Activated T-cell treated with anti-CD3 and anti-CD28 coated beads, Interleukin-2, amount 50 U/mL, for 72 hours (primary cell): ENCODE results near the gene LCLAT1. TPM values are rescaled to one million over a fixed set of nuclear protein-coding genes. Genes with fewer than 3 reads are reported as not detected.
"Not testable (repeated sequence)": the region's sequence is repeated elsewhere in the genome, so short reads cannot be mapped to it uniquely, and the experiment has no call there.

Source experiments
- ATAC-seq, 2 donors: fragments of 150-1000 bp; cut with Tn5 transposase; replicated peaks in 1 of 2; 2 replicates each; pipeline ENCODE4 v1.10.0; 2021; ENCODE audit warnings: moderate library complexity in 2 of 2, mild to moderate bottlenecking in 1 of 2
- DNase-seq, 2 donors: peaks; one replicate each; pipeline ENCODE4 v3.0.0; 2021 to 2022; ENCODE audit warnings: mixed read lengths in 1 of 2
- H3K27ac Mint-ChIP-seq: one replicate; pipeline ENCODE4 v1.8.0; 2022; ENCODE audit warnings: mild to moderate bottlenecking, moderate library complexity, mixed read lengths
- H3K27me3 Mint-ChIP-seq: one replicate; pipeline ENCODE4 v1.8.0; 2022; ENCODE audit warnings: low read depth, mixed read lengths
- H3K36me3 Mint-ChIP-seq, 2 donors: one replicate each; pipeline ENCODE4 v1.8.0; 2022; ENCODE audit warnings: mixed read lengths in 2 of 2, mild to moderate bottlenecking in 1 of 2; ENCODE audit not compliant: insufficient read depth in 2 of 2
- H3K4me1 Mint-ChIP-seq: one replicate; pipeline ENCODE4 v1.8.0; 2022; ENCODE audit warnings: low read depth, mixed read lengths
- H3K4me3 Mint-ChIP-seq, 2 donors: one replicate each; pipeline ENCODE4 v1.8.0; 2022; ENCODE audit warnings: mild to moderate bottlenecking in 2 of 2, mixed read lengths in 2 of 2, moderate library complexity in 2 of 2
- H3K9me3 Mint-ChIP-seq, 2 donors: one replicate each; pipeline ENCODE4 v1.8.0; 2022; ENCODE audit warnings: mixed read lengths in 2 of 2
- total RNA-seq, 2 donors: library from RNA; stranded (reverse); gene quantifications; one replicate each; pipeline ENCODE4 v1.2.3, GENCODE V29; 2022

The LCLAT1 gene
- total RNA-seq, 2 donors from 2014 or later, result 46.6 to 51.6 TPM

- Mint-ChIP-seq H3K36me3 (peaks cover 18 to 21% of the 10 kb centered on the region in 2 donors), H3K4me3 (no peak overlapping the region), H3K27me3 (no peaks in the 10 kb centered on the region), H3K27ac (peak overlapping the region; percentile 61), H3K9me3 (peaks cover 6 to 16% of the 10 kb centered on the region in 2 donors), H3K4me1 (peaks cover 51% of the 10 kb centered on the region)
- no peak for DNase-seq
- ATAC-seq, result no peak
Measured at GRCh38 chr2:30505500-30506180, 58.6 kb downstream of the LCLAT1 start.

GRCh38 chr2:30507460-30507859 lies 60.4 kb downstream of the LCLAT1 start:
- Mint-ChIP-seq H3K9me3 (peaks cover 2 to 11% of the 10 kb centered on the region in 2 donors), H3K4me1 (peaks cover 64% of the 10 kb centered on the region)
- H3K27ac Mint-ChIP-seq, result not testable (repeated sequence)

GRCh38 chr2:30509716-30510115 lies 62.7 kb downstream of the LCLAT1 start:
- H3K4me1 Mint-ChIP-seq, result peaks cover 58% of the 10 kb centered on the region
- H3K9me3 Mint-ChIP-seq, result peaks cover 2 to 11% of the 10 kb centered on the region in 2 donors
- no peaks in the 10 kb centered on the region for H3K27me3 Mint-ChIP-seq
- H3K27ac Mint-ChIP-seq, result no peak overlapping the region
- no peak for ATAC-seq
- H3K36me3 Mint-ChIP-seq, result peaks cover 6 to 11% of the 10 kb centered on the region in 2 donors
- DNase-seq, result no peak
- H3K4me3 Mint-ChIP-seq, result no peak overlapping the region

More at GRCh38 chr2:30507460-30507859, 60.4 kb downstream of the LCLAT1 start:
- DNase-seq, H3K4me3 Mint-ChIP-seq, H3K27me3 Mint-ChIP-seq, ATAC-seq: not testable (repeated sequence)
- H3K36me3 Mint-ChIP-seq, result peaks cover 8 to 12% of the 10 kb centered on the region in 2 donors

DNA sequence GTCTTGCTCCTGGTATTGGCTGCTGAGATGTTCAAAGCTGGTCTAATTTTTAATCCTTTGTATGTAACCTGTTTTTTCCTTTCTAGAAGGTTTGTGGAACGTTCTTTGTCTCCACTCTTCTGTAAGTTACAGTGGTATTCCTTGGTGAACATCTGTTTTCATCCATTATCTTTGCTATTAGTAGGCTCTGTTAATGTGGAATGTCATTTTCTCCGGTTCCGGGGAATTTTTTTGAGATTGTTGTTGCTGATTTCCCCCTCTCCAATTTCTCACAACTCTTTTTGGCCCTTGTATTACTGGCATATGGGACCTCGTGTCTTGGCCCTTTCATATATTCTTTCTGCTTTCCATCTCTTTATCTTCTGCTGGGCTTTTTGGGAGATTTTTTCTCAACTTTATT lies 63.4 kb downstream of the LCLAT1 start:
- Mint-ChIP-seq H3K4me1 (peaks cover 58% of the 10 kb centered on the region), H3K4me3 (no peak overlapping the region), H3K27ac (no peak overlapping the region), H3K9me3 (peaks cover 2 to 11% of the 10 kb centered on the region in 2 donors), H3K27me3 (no peaks in the 10 kb centered on the region), H3K36me3 (peaks cover 6 to 11% of the 10 kb centered on the region in 2 donors)
- ATAC-seq (no peak), DNase-seq (no peak)

GRCh38 chr2:30511122-30512083 lies 64.4 kb downstream of the LCLAT1 start:
- Mint-ChIP-seq H3K27ac (no peak overlapping the region), H3K36me3 (peaks cover 8 to 11% of the 10 kb centered on the region in 2 donors), H3K4me1 (peaks cover 52% of the 10 kb centered on the region), H3K4me3 (no peak overlapping the region), H3K9me3 (peaks cover 2 to 11% of the 10 kb centered on the region in 2 donors), H3K27me3 (no peaks in the 10 kb centered on the region)
- ATAC-seq (no peak), DNase-seq (no peak)

DNA sequence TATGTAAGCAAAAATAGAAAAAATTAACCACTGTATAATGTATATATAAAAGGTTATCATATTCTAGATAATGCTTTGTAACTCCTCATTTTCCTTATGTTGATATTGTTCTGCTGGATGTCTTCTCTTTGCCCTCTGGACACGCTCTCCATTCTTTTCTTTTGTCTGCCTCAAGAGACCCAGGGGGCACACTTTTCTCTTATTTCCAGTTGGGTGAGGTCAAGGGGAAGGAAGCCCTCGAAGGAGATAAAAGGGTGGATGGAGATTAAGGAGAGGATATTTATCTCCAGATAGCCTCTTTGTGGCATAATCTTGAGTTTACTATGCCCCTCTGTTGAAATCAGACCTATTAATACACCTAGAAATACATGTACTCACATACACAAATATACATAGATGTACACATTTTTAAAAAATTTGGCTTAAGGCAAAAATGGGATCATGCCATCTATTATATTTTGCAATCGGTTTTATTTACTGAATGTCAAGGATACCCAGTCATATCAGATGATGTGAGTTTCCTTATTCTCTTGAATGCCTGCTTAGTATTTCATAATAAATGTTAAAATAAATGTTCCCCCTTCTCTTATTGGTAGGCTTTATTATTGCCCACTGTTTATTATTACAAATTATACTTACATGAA lies 65.3 kb downstream of the LCLAT1 start:
- DNase-seq, result no peak
- H3K27ac Mint-ChIP-seq, result no peak overlapping the region
- peaks cover 9 to 11% of the 10 kb centered on the region in 2 donors for H3K36me3 Mint-ChIP-seq
- H3K4me1 Mint-ChIP-seq, result peaks cover 52% of the 10 kb centered on the region
- no peak overlapping the region for H3K4me3 Mint-ChIP-seq
- peaks cover 3 to 11% of the 10 kb centered on the region in 2 donors for H3K9me3 Mint-ChIP-seq
- H3K27me3 Mint-ChIP-seq, result no peaks in the 10 kb centered on the region
- ATAC-seq, result no peak

- ATAC-seq, H3K36me3 Mint-ChIP-seq, H3K9me3 Mint-ChIP-seq, H3K27ac Mint-ChIP-seq, H3K4me3 Mint-ChIP-seq, DNase-seq, H3K27me3 Mint-ChIP-seq: not testable (repeated sequence)
- peaks cover 52% of the 10 kb centered on the region for H3K4me1 Mint-ChIP-seq
Measured at GRCh38 chr2:30513649-30514048, 66.6 kb downstream of the LCLAT1 start.

DNA sequence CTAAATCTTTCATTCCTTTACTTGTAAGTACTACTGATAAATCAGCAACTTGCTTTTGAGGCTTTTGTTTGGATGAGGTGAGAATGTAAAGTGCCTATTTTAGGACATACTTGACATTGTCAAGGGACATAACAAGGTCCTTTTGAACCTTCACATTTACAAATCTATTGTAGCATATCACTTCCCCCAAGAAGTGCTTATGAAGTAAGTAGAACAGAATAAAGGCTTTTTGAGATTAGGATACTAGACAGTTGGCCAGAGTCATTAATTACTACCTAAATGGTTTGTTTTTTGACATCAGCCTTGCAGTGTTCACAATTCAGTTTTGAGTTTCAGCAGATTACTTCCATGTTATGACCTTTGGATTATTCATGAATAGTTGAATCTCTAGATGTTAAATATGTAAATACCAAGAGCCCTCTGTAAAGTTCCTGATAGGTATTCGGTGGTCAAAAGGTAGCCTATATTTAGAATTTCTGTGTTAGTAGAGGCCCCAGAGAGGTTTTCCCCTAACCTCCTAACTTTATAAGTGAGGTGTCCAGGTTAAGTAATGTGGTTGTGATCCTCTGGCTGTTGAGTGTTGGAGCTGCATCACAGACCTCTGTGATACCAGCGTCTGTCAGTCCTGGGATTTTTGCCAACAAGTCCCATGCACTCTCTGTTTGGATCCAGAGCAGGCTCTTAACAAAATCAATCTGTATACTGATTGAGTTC lies 67.2 kb downstream of the LCLAT1 start:
- Mint-ChIP-seq H3K9me3 (peaks cover 7 to 8% of the 10 kb centered on the region in 2 donors), H3K4me1 (peaks cover 48% of the 10 kb centered on the region), H3K27me3 (no peaks in the 10 kb centered on the region), H3K4me3 (no peak overlapping the region), H3K27ac (no peak overlapping the region), H3K36me3 (peaks cover 11 to 15% of the 10 kb centered on the region in 2 donors)
- ATAC-seq, result no peak
- no peak for DNase-seq

DNA sequence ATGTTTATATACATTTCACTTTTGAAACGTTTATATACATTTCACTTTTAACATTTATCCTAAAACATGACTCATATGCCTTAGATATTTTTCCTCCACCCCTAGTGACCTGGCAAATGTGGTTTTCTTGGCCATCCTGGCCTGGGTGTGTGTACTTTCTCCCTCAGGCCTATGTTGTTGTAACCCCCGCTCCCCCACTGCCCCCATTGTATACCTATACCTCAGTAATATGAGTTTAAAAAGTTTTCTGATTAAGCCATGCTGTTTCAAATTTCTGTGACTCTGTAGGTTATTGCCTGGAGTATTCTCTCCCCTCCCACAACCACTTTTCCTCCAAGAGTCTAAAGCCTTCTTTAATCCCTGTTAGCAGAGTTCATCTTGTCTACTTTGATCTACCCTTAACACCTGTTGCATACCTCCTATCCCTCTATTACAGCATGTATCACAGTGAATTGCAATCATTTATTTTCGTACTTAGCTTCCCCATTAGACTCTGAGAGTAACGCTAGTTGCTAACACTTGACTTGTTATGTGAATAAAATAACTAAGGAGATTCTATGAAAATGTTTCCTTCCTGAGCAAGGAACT lies 67.9 kb downstream of the LCLAT1 start:
- Mint-ChIP-seq H3K36me3 (peaks cover 14 to 20% of the 10 kb centered on the region in 2 donors), H3K4me1 (peaks cover 44% of the 10 kb centered on the region), H3K27me3 (no peaks in the 10 kb centered on the region), H3K9me3 (peaks cover 7 to 12% of the 10 kb centered on the region in 2 donors), H3K4me3 (no peak overlapping the region), H3K27ac (no peak overlapping the region)
- no peak for ATAC-seq
- DNase-seq, result no peak

- Mint-ChIP-seq H3K36me3 (peaks cover 18 to 23% of the 10 kb centered on the region in 2 donors), H3K27ac (no peak overlapping the region), H3K4me1 (peaks cover 32% of the 10 kb centered on the region), H3K9me3 (peaks cover 7 to 13% of the 10 kb centered on the region in 2 donors), H3K27me3 (no peaks in the 10 kb centered on the region), H3K4me3 (no peak overlapping the region)
- ATAC-seq, result no peak
- no peak for DNase-seq
Measured at GRCh38 chr2:30516166-30516565, 69.1 kb downstream of the LCLAT1 start.

DNA sequence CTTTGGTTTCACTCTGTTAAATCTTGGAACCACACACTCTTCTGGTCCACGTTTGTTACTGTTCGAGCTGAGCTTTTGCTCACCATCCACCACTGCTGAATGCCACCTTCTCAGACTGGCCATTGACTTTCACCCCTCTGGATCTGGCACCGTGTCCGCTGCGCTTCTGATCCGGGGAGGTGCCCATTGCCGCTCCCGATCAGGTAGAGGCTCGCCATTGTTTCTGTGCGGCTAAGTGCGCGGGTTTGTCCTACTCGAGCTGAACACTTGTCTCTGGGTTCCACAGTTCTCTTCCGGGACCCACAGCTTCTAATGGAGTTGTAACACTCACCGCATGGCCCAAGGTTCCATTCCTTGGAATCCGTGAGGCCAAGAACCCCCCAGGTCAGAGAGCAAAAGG lies 72.8 kb downstream of the LCLAT1 start:
- H3K4me3 Mint-ChIP-seq, result no peak overlapping the region
- H3K4me1 Mint-ChIP-seq, result peaks cover 7% of the 10 kb centered on the region
- no peak for DNase-seq
- H3K27ac Mint-ChIP-seq, result no peak overlapping the region
- no peaks in the 10 kb centered on the region for H3K27me3 Mint-ChIP-seq
- peaks cover 22 to 25% of the 10 kb centered on the region in 2 donors for H3K36me3 Mint-ChIP-seq
- ATAC-seq, result no peak
- peaks cover 7 to 14% of the 10 kb centered on the region in 2 donors for H3K9me3 Mint-ChIP-seq

GRCh38 chr2:30522421-30522820 lies 75.4 kb downstream of the LCLAT1 start:
- Mint-ChIP-seq H3K36me3 (peaks cover 28 to 31% of the 10 kb centered on the region in 2 donors), H3K27ac (peak overlapping the region; percentile 42), H3K4me3 (no peak overlapping the region), H3K9me3 (peaks cover 6 to 17% of the 10 kb centered on the region in 2 donors), H3K4me1 (no peaks in the 10 kb centered on the region), H3K27me3 (no peaks in the 10 kb centered on the region)
- DNase-seq (no peak), ATAC-seq (no peak)
